ENCODE results near the gene CDK5. TPM values are rescaled to one million over a fixed set of nuclear protein-coding genes. Genes with fewer than 3 reads are reported as not detected.

Gene CDK5
- polyA plus RNA-seq, 2 of the 4 experiments (the other 2 are of a cell fraction) = 29.6 to 51.0 TPM

DNA sequence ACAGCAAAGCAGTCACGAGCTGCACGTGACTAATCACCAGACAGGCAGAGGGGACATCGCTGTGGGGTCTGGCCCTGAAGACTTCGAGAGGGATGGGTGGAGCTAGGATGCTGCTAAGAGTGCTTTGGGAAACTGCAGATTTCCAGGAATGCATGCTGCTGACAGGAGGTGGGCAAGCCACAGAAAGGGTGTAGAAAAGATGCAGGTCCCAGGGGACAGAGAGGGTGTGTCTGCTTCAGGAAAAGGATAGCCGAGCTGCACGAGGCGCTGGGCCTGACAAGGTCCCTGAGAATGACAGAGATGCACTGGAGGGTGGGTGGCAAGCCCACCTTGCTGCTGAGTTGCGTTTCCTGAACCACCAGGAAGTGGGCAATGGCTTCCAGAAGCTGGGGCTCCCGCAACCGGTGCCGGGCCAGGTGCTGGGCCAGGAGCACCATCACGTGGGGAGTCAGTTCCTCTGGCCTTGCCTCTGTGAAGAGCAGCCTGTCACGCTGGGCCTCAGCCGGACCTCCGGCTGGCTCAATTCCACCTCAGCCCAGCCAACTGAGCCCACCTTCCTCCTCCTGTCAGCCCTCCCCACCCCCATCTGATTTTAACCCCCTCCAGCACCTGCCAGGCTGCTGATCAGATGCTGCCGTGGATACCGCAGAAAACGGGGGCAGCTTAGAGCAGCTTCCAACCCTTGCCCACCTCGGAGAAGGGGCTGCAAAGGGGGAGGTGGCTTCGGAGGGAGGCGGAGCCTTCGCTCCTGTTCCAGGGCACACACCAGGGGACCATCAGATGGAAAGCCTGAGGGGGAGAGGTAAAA is 20.7 kb upstream of the CDK5 start:
- CTCF ChIA-PET = interaction anchor here (0.7 to 27.1 kb wide), 5 partner anchors 9 to 50 kb away, joined by 4 to 412 read pairs (median 21); partner anchors contain the start of gene ABCB8
- no peaks in the 10 kb centered on the region for H3K9me3 ChIP-seq
- H3K4me2 ChIP-seq = peak overlapping the region; percentile 95; the same call in 1 of the 3 replicates
- POLR2A ChIA-PET = interaction anchor here (3.7 kb wide), 1 partner anchor 16 kb away, joined by 20 read pairs; no protein-coding TSS in a partner anchor
- no peak overlapping the region for H3K4me3 ChIP-seq
- 78% methylated on average over 22 of the region's 22 CpGs for WGBS (ENCODE audit: missing lambda C conversion rate)
- ATAC-seq = no peak
- H3K27ac ChIP-seq = no peak overlapping the region; a peak in 1 of 6 replicates
- no peak for DNase-seq (ENCODE audit: low read depth in 1 of 2, low spot score in 1 of 2)
- H3K4me1 ChIP-seq = peaks cover 50% of the 10 kb centered on the region
- no peak for FAIRE-seq
- TF ChIP-seq CHD2 (IDR thresholded peaks at IDR 0.05; ENCODE audit: low read length, partially characterized antibody) (no peak), HEYL (CRISPR knock-in tag; IDR thresholded peaks at IDR 0.05) (no peak), CEBPB (IDR thresholded peaks at IDR 0.05) (no peak), RARB (CRISPR knock-in tag; IDR thresholded peaks at IDR 0.05) (no peak), POLR2A (IDR thresholded peaks at IDR 0.05; ENCODE audit: low read length) (no peak), BHLHE40 (IDR thresholded peaks at IDR 0.05; ENCODE audit: low read depth, low read length) (no peak), ZFP36 (IDR thresholded peaks at IDR 0.05; ENCODE audit: borderline replicate concordance, partially characterized antibody) (no peak), ESRRA (IDR thresholded peaks at IDR 0.05; ENCODE audit: borderline replicate concordance, low read length) (no peak), FOSB (CRISPR knock-in tag; IDR thresholded peaks at IDR 0.05) (no peak), EP300 (IDR thresholded peaks at IDR 0.05) (no peak), RCOR1 (IDR thresholded peaks at IDR 0.05; ENCODE audit: low read depth, low read length) (no peak), TFCP2L1 (CRISPR knock-in tag; IDR thresholded peaks at IDR 0.05) (no peak)
- TF ChIP-seq, protein P1, sequence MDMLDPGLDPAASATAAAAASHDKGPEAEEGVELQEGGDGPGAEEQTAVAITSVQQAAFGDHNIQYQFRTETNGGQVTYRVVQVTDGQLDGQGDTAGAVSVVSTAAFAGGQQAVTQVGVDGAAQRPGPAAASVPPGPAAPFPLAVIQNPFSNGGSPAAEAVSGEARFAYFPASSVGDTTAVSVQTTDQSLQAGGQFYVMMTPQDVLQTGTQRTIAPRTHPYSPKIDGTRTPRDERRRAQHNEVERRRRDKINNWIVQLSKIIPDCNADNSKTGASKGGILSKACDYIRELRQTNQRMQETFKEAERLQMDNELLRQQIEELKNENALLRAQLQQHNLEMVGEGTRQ (IDR thresholded peaks at IDR 0.05) = no peak
- TF ChIP-seq, protein P2, sequence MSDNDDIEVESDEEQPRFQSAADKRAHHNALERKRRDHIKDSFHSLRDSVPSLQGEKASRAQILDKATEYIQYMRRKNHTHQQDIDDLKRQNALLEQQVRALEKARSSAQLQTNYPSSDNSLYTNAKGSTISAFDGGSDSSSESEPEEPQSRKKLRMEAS (IDR thresholded peaks at IDR 0.05) = 0 out of 2 replicates have a peak, but pooled peaks have one; percentile 28
- TF ChIP-seq, protein P3, sequence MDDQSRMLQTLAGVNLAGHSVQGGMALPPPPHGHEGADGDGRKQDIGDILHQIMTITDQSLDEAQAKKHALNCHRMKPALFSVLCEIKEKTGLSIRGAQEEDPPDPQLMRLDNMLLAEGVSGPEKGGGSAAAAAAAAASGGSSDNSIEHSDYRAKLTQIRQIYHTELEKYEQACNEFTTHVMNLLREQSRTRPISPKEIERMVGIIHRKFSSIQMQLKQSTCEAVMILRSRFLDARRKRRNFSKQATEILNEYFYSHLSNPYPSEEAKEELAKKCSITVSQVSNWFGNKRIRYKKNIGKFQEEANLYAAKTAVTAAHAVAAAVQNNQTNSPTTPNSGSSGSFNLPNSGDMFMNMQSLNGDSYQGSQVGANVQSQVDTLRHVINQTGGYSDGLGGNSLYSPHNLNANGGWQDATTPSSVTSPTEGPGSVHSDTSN (IDR thresholded peaks at IDR 0.05) = 0 out of 2 replicates have a peak, but pooled peaks have one; percentile 5

DNA sequence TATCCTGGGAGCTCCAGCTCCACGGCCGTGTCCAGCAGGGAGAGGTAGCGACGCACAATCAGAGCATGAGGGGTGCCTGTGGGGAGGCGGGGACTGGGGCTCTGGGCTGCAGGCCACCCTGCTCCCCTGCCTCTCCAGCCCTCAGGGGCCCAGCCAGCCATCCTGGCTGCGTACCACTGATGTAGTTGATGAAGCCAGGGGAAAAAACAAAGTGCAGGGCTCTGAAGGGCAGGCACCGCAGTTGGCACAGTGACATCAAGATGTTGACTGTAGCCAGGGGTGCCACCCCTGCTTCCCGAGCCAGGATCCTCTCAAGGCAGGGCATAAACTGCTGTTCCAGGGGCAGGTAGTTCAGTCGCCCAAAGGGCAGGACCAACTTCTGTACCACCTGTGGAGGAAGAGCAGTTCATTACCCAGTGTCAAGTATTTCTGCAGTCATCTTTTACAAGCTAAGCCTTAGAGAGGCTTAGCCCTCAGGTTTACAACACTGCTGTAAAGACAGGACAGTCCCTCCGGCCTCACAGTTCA is 20.1 kb upstream of the CDK5 start:
- CTCF ChIA-PET = interaction anchor here (0.8 to 27.1 kb wide), 7 partner anchors 8 to 29 kb away, joined by 3 to 412 read pairs (median 5); partner anchors contain the start of gene AGAP3
- H3K9me3 ChIP-seq = no peaks in the 10 kb centered on the region
- no peak overlapping the region for H3K27ac ChIP-seq
- TF ChIP-seq ESRRA (IDR thresholded peaks at IDR 0.05; ENCODE audit: borderline replicate concordance, low read length) (no peak), PHF8 (IDR thresholded peaks at IDR 0.05; ENCODE audit: borderline replicate concordance, low read depth) (no peak), CBX8 (IDR thresholded peaks at IDR 0.05) (no peak), HOXB13 (CRISPR knock-in tag; IDR thresholded peaks at IDR 0.05; ENCODE audit: low read depth) (no peak), RARB (CRISPR knock-in tag; IDR thresholded peaks at IDR 0.05) (no peak), HDAC2 (IDR thresholded peaks at IDR 0.05) (no peak), ZFP36 (IDR thresholded peaks at IDR 0.05; ENCODE audit: borderline replicate concordance, partially characterized antibody) (no peak), NPAS2 (CRISPR knock-in tag; IDR thresholded peaks at IDR 0.05; ENCODE audit: borderline replicate concordance) (no peak), GATA3 (IDR thresholded peaks at IDR 0.05; ENCODE audit: borderline replicate concordance) (0 out of 2 replicates have a peak, but pooled peaks have one; percentile 9), SMC3 (IDR thresholded peaks at IDR 0.05) (no peak), POLR2A (IDR thresholded peaks at IDR 0.05; ENCODE audit: low read length) (0 out of 2 replicates have a peak, but pooled peaks have one; percentile 15)
- H3K4me2 ChIP-seq = no peak overlapping the region
- peaks cover 50% of the 10 kb centered on the region for H3K4me1 ChIP-seq
- no peak for ATAC-seq
- H3K4me3 ChIP-seq = no peak overlapping the region
- WGBS (ENCODE audit: missing lambda C conversion rate) = 68% methylated on average over 10 of the region's 10 CpGs
- FAIRE-seq = no peak
- DNase-seq (ENCODE audit: low read depth in 1 of 2, low spot score in 1 of 2) = no peak
- POLR2A ChIA-PET = interaction anchor here (3.7 kb wide), 1 partner anchor 15 kb away, joined by 20 read pairs; no protein-coding TSS in a partner anchor

All from A549 (cell line).